Stromal cell of bone marrow (primary cell): ENCODE data around the gene HGF.

Experiments
- DNase-seq: peaks from one replicate; pipeline ENCODE4 v3.0.0-alpha.2; 2012; ENCODE audit warnings: low read depth

The HGF gene

GRCh38 chr7:81719865-81720264 is 50.0 kb downstream of the HGF start:
- DNase-seq, result no peak

DNA sequence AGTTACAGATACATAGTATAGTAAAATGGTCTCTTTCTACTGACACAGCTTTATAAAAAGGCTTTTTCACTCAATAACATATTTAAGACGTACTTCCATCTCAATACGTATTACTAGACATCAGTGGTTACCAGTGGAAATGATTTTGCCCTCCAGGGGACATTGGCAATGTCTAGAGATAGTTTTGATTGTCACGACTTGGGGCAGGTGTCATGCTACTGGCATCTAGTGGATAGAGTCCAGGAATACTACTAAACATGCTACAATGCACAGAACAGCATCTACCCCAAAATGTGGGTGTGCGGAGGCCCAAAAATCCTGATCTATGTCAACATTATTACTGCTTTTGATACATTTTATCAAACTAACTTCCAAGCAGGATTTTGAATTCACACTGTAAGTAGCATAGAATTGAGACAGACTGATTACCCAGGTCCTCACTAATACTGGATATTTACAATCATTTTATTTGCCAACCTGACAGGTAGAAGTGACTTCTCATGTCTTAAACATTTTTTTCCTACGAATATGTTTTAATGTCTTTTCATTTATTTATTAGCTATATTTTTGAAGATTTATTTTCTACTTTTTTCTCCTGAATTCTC is 53.8 kb downstream of the HGF start:
- DNase-seq, result peak; percentile 34

DNA sequence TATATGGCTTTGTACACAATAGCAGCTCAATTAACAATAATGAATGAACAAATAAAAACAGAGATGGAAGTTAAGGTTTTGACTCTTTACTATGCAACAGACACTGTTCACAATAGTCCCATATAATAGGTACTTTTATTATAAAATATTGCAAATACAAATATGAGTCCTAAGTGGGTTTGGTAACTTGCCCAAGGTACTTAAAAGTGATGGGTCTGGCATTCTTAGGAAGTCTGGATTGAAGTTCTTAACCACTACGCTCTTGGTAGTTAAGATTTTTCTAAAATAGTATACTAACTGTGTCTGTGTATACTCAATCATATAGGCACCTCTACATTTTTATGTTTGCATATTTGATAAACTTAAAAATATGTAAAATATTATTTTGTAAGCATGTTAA is 55.5 kb downstream of the HGF start:
- no peak for DNase-seq

DNA sequence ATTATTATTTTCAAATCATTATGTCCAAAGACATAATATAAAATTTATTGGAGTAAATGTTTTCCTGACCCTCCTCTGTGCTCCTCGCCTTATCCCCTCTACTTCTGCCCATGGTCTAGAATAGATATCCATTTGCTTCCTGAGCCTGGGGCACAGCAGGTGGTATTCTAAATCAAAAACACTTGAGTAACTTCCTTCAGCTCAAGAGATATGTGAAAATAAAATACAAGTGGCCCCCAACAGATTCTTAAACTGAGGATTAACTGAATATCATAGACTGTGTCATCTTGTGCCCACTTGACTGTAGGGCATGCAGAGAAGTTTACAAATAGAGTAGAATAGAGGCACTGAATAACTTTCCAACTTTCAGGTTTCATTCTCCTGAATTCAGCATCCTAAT is 59.1 kb downstream of the HGF start:
- no peak for DNase-seq

DNA sequence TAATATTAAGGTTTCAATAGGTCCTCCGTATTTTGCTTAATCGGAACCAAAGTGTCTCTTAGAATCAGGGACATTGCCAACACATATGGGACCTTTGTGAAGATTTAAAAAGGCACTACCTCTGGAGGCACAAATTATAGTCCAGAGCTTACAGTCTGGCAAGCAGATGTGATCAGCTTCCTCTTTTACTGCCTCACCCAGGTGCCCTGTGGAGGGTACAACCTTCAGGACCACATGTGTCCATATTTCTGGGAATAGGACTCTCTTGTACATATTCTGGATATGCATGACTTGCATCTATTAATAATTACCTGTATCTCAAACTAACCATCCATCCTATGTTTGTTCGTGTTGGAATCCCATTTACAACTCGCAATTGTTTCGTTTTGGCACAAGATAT is 60.0 kb downstream of the HGF start:
- DNase-seq, result no peak

- no peak for DNase-seq
These were observed 61.9 kb downstream of the HGF start for GRCh38 chr7:81707966-81708365.

GRCh38 chr7:81707196-81707595 is 62.7 kb downstream of the HGF start:
- DNase-seq, result no peak

DNA sequence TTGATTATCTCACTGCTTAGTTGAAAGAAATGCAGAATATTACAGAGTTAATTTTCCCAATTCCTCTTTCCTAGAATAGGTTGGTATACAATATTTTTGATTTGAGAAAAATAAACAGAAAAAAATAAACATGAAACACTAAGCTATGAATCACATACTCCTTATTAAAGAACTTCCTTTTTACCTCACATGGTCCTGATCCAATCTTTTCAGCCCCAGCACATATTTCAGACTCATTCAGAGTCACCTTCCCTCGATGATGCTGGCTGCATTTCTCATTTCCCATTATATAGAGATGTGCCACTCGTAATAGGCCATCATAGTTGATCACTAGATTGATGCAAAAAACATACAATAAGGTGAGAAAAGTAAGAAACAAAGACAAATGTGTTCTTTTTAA is 64.6 kb downstream of the HGF start:
- DNase-seq, result no peak

DNA sequence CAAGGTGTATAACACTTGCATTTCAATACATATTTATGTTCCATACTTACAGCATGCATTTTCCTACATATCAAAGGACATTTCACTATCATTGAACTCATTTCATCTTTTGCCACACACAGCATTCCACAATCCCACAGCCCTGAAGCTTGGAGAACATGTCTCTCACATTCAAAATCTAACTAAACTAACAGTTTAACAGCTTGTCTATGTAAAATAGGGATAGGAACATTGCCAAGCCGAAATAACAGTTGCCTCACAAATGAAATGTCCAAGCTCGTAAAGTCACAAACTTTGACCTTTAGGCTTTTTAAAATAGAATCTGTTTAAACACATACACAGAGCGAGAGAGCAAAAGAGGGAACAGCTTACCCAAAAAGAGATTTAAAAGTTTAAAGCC is 65.3 kb downstream of the HGF start:
- no peak for DNase-seq

DNA sequence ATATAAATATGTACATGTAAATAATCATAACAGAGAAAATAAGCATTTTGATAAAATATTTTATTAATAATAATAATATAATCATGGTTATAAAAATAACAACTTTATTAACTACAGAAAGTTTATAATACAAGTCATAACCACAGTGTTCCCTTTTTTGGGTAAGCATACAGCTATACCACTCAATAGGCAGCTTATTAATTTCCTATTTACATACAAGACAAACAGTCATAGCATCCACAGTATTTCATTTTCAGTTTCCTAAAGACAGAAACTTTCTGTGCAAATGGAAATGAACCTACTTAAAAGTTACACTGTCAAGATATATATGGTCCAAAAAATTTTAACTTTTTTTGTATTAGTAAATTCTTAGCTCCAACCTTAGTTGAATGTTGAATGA is 70.9 kb downstream of the HGF start:
- no peak for DNase-seq

- DNase-seq, result no peak
These were observed 75.1 kb downstream of the HGF start for GRCh38 chr7:81694711-81695110.

DNA sequence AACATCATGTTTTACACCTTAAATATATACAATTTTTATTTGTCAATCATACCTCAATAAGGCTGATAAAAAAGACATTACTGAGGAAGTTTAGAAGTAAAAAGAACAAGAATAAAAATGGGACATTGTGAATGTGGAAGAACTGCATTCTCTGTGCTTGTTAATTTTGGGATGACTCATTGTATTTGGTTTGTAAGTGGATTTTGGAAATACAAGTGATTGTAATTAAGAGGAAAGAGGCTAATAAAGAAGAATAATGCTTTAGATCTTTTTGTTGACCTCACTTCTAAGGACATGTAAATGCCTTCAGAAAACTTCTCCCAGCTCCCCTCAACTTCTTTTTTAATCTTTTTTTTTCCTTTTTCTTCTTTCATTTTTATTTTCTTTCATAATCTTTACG is 76.0 kb downstream of the HGF start:
- no peak for DNase-seq

DNA sequence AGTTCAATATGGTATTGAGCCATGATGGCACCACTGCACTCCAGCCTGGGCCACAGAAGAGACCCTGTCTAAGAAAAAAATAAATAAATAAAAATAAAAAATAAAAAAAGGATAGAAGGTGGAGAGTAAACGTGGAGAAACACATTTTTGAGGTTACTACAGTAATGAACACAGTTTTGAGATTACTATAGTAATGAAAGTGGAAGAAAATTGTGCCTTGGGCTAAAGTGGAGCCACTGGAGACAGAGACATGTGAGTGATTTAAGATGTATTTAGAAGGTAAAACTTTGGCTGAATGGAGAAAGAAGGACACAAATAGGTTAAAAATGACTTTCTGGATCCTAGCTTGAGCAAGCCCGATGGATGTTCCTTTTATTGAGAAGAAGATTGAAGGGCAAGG is 76.8 kb downstream of the HGF start:
- no peak for DNase-seq

DNA sequence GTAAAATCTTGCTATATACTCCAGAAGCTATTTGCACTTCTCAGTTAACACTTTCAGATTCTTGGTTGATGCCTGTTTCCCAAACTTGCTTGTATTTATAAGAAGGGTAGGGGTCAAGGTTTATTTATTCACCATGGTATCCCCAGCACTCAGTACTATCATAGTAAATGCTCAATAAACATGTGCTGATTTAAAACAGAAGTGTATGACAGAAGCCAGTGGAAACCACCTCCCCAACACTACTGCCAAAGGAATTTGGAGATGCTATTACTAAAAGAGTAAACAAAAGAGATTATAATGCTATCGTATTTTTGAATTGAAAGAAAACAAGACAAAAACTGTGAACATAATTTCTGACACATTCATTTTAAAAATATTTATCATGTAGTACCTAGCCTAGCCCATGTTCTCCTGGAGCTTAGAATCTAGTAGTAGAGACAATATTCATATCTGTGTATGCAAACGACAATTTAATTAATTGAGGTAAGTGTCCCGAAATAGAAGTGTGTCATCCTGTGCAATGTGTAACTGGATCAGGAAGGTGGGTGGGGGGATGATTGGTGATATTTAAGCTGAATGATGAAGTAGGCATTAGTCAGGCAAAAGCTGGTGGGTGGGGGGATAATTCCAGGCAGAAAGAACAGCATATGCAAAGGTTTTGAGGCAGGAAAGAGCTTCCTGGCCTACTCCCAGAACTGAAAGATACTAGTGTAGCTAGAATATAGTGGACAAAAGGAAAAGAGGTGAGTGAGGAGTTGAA is 77.5 kb downstream of the HGF start:
- DNase-seq, result no peak

GRCh38 chr7:81691199-81691821 is 78.5 kb downstream of the HGF start:
- DNase-seq, result no peak

GRCh38 chr7:81690688-81691087 is 79.2 kb downstream of the HGF start:
- no peak for DNase-seq

GRCh38 chr7:81690251-81690650 is 79.6 kb downstream of the HGF start:
- no peak for DNase-seq

DNA sequence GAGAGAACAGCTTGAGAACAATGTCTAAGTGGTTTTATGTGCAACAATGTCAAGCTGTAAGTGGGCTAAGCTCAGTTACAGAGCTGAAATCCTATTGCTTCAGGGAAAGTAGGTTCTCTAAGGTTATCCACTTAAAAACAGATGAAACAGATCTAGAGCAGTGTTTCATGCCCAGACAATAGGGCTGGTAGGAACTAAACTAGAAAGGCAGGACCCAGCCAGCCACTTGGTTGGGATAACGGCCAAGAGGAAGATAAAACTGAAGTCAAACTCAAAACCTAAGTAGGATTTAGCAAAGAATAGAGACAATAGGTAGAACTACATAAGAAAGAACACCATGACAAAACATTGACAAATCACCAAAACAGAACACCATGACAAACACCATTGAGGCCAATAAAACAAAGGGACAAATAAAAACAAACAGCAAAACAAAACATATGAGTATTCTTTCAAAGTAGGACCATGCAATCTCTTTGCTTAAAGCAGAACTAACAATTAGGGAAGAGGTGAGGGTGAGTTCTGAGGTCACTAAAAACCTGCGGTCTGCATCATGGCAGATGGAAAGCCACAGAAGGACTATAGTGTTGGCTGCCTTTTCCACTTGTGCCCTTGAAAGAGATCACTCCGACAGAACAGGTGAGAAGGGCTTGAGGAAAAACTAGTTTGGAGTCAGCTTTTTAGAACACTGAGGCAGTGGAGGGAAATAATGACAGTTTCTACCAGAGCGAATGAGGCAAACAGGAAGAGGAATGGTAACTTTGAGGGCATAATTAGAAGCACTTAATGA is 81.0 kb downstream of the HGF start:
- DNase-seq, result no peak

DNA sequence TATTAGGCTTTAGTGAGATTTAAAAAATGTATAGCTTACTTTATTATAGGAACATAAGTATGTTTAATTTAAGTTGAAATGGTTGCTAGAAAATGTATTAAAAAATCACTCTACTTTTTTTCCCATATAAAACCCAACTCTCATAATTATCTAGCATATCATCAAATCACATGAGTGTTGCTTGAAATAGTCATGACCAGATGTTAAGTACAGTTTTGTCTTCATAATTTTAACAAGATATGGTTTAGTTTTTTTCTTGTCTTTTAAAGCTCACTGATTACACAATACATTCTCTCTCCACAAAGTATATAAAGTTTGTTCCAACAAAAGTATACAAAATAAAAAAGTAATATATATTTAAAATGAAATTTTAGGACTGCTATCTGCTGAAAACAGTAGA is 82.8 kb downstream of the HGF start:
- no peak for DNase-seq

DNA sequence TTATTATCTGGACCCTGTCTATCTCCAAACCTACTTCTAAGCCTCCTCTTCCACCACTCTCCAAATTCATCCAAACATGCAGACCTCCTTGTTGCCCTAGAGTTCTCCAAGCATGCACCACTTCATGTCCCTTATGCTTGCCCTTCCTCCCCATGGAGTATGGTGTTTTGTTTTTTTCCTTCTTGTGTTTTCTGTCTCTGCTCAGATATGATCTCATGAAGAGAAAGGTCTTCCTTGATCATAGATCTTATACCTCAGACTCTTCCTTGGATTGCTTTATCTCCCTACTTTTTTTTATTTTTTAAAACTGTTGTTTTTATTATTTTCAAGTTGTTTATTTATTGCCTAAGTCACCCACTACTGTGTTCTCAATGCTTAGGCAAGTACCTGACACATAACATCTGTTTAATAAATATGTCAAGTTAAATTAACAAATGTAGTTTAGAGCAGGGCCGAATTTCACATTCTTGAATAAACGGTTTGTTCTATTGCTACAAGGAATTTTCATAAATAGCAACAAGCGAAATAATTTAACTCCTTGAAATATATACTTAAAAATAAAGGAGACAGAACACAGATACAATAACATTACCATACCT is 84.5 kb downstream of the HGF start:
- no peak for DNase-seq

DNA sequence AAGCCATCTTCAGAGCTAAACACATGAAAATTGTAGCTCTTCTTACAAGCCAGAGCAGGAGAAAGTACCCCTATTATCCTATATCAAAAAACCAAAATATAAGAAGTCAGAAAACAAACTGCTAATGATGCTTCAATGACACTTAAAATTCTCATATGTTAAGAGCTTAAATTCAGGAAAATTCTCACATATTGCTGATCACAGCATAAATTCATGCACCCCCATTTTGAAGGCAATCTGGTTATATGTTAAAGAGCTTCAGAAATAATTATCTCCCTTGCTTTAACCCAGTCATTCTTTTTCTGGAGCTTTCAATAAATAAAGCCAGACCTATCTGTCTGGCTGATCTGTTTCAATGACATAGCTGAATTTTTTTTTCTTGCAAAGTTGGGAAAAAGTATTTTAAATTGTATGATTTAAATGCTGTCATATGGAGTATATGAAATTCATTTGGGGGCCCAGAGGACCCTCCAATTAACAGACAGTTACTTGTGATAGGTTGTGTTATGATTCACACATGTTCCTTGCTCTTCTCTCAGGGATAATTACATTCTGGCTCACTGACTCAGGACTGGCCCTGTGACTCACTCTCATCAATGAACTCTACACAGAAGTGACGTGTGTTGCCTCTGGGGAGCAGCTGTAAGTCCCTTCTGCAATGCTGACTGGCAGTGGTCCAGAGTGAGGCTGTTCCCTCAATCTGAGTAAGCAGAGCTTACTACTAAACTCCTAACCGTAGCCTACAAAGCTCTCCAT is 85.2 kb downstream of the HGF start:
- DNase-seq, result peak; percentile 100

GRCh38 chr7:81684033-81684432 is 85.8 kb downstream of the HGF start:
- no peak for DNase-seq
